Measurements from ENCODE around the gene TAPBPL.

Gene TAPBPL

DNA sequence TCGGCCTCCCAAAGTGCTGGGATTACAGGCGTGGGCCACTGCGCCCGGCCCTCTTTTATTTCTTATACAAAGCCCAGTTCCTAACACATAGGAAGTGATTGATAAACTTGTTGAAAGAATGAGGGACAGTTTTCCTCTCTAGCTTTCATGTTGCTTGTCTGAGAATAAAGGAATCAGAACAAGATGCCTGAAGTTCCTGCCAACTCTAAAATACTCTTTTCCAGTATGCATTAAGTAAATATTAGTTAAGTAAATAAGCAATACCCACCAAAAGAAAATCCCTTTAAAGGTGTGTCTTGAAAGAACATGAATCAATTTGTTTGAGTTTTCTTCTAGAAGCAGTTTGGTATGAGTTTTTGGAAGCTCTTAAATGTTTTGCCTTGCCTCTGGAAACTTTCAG is 31.5 kb upstream of the TAPBPL start:
- Histone ChIP-seq H2AFZ (ENCODE audit: low read length) (no peak overlapping the region), H3K27ac (ENCODE audit: low read length) (no peak overlapping the region), H3K9ac (ENCODE audit: low read length) (no peak overlapping the region), H3K79me2 (ENCODE audit: low read length) (no peaks in the 10 kb centered on the region), H4K20me1 (ENCODE audit: insufficient read depth, low read length) (no peaks in the 10 kb centered on the region), H3F3A (ENCODE audit: insufficient read depth, low read length) (no peaks in the 10 kb centered on the region), H3K27me3 (replicated peaks; ENCODE audit: insufficient read depth, low read length) (no peaks in the 10 kb centered on the region), H3K4me3 (ENCODE audit: low read length) (no peak overlapping the region), H3K4me2 (ENCODE audit: low read depth, low read length) (no peak overlapping the region), H3K9me3 (replicated peaks; ENCODE audit: insufficient read depth, low read length) (no peaks in the 10 kb centered on the region), H3K4me1 (ENCODE audit: low read length) (peaks cover 16% of the 10 kb centered on the region), H3K36me3 (replicated peaks; ENCODE audit: insufficient read depth, low read length) (no peaks in the 10 kb centered on the region), H3K9me2 (replicated peaks; ENCODE audit: insufficient read depth, low read length) (no peaks in the 10 kb centered on the region)
- no peak for TF ChIP-seq EZH2 (optimal IDR thresholded peaks at IDR 0.05; ENCODE audit: low read depth, low read length)
- no peak for TF ChIP-seq EZH2phosphoT487 (IDR thresholded peaks at IDR 0.05; ENCODE audit: low read length)
- TF ChIP-seq, protein P1, sequence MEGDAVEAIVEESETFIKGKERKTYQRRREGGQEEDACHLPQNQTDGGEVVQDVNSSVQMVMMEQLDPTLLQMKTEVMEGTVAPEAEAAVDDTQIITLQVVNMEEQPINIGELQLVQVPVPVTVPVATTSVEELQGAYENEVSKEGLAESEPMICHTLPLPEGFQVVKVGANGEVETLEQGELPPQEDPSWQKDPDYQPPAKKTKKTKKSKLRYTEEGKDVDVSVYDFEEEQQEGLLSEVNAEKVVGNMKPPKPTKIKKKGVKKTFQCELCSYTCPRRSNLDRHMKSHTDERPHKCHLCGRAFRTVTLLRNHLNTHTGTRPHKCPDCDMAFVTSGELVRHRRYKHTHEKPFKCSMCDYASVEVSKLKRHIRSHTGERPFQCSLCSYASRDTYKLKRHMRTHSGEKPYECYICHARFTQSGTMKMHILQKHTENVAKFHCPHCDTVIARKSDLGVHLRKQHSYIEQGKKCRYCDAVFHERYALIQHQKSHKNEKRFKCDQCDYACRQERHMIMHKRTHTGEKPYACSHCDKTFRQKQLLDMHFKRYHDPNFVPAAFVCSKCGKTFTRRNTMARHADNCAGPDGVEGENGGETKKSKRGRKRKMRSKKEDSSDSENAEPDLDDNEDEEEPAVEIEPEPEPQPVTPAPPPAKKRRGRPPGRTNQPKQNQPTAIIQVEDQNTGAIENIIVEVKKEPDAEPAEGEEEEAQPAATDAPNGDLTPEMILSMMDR (IDR thresholded peaks at IDR 0.05; ENCODE audit: low read length): no peak
- no peak for DNase-seq

DNA sequence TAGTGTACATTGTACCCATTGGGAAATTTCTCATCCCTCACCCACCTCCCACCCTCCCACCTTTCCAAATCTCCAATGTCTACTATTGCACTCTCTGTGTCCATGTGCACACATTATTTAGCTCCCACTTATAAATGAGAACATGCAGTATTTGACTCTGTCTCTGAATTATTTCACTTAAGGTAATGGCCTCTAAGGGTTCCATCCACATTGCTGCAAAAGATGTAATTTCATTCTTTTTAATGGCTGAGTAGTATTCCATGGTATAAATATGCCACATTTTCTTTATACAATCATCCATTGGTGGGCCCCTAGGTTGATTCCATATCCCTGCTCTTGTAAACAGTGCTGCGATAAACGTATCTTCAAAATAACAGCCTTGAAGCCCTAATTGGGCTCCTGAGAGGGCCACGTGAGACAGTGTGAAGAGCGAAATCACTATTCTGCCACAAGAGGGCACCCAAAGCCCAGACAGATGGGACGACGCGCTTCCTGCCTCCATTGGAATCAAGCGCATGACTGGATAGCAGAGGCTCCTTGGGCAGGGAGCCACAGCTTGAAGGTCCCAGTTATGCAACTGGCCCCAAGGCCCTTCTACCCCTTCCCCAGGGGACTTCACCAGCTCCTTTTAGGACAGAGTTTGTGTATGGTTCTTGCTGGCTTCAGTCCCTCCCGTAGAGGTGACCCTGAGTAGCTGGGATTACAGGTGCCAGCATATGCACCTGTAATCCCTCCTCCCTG is 28.4 kb upstream of the TAPBPL start:
- H3K4me3 ChIP-seq (ENCODE audit: low read length): no peak overlapping the region
- H3K27ac ChIP-seq (ENCODE audit: low read length): no peak overlapping the region
- no peaks in the 10 kb centered on the region for H3F3A ChIP-seq (ENCODE audit: insufficient read depth, low read length)
- H3K9me2 ChIP-seq (replicated peaks; ENCODE audit: insufficient read depth, low read length): no peaks in the 10 kb centered on the region
- no peaks in the 10 kb centered on the region for H3K36me3 ChIP-seq (replicated peaks; ENCODE audit: insufficient read depth, low read length)
- H3K4me2 ChIP-seq (ENCODE audit: low read depth, low read length): peak overlapping the region; percentile 44; the same call in 1 of the 2 replicates
- H3K9ac ChIP-seq (ENCODE audit: low read length): 0 out of 2 replicates have a peak overlapping the region, but pooled peaks have one; percentile 3
- no peaks in the 10 kb centered on the region for H4K20me1 ChIP-seq (ENCODE audit: insufficient read depth, low read length)
- peak overlapping the region; percentile 47 for H2AFZ ChIP-seq (ENCODE audit: low read length)
- H3K4me1 ChIP-seq (ENCODE audit: low read length): peaks cover 9% of the 10 kb centered on the region
- peak; percentile 86 for DNase-seq
- no peaks in the 10 kb centered on the region for H3K27me3 ChIP-seq (replicated peaks; ENCODE audit: insufficient read depth, low read length)
- no peaks in the 10 kb centered on the region for H3K79me2 ChIP-seq (ENCODE audit: low read length)
- TF ChIP-seq, protein P1 (IDR thresholded peaks at IDR 0.05; ENCODE audit: low read length): peak; percentile 87
- TF ChIP-seq EZH2 (optimal IDR thresholded peaks at IDR 0.05; ENCODE audit: low read depth, low read length): no peak
- TF ChIP-seq EZH2phosphoT487 (IDR thresholded peaks at IDR 0.05; ENCODE audit: low read length): no peak
- no peaks in the 10 kb centered on the region for H3K9me3 ChIP-seq (replicated peaks; ENCODE audit: insufficient read depth, low read length)

DNA sequence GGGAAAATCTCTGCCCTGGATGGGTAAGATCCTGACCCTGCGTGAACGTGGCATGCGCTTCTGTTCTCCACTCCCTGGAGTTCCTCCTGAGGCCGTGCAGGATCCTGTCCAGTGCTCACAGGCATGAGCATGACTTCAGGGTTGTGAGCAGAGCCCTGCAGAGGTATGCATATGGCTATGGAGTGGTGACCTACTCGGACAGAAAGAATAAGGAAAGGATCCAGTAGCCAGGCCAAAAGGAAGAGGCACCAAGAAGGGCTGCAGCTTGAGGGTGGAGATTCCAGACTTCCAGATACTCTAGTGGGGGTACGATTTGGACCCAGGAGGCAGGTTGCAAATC is 27.9 kb upstream of the TAPBPL start:
- Histone ChIP-seq H3K36me3 (replicated peaks; ENCODE audit: insufficient read depth, low read length) (no peaks in the 10 kb centered on the region), H3K9me2 (replicated peaks; ENCODE audit: insufficient read depth, low read length) (no peaks in the 10 kb centered on the region), H3K4me2 (ENCODE audit: low read depth, low read length) (peak overlapping the region; percentile 44; the same call in 1 of the 2 replicates), H3K27me3 (replicated peaks; ENCODE audit: insufficient read depth, low read length) (no peaks in the 10 kb centered on the region), H4K20me1 (ENCODE audit: insufficient read depth, low read length) (no peaks in the 10 kb centered on the region), H3K9ac (ENCODE audit: low read length) (0 out of 2 replicates have a peak overlapping the region, but pooled peaks have one; percentile 3), H3K27ac (ENCODE audit: low read length) (no peak overlapping the region), H3K4me3 (ENCODE audit: low read length) (no peak overlapping the region), H3F3A (ENCODE audit: insufficient read depth, low read length) (no peaks in the 10 kb centered on the region), H3K4me1 (ENCODE audit: low read length) (peaks cover 9% of the 10 kb centered on the region), H3K9me3 (replicated peaks; ENCODE audit: insufficient read depth, low read length) (no peaks in the 10 kb centered on the region), H2AFZ (ENCODE audit: low read length) (peak overlapping the region; percentile 45), H3K79me2 (ENCODE audit: low read length) (no peaks in the 10 kb centered on the region)
- DNase-seq: no peak
- TF ChIP-seq EZH2 (optimal IDR thresholded peaks at IDR 0.05; ENCODE audit: low read depth, low read length) (no peak), EZH2phosphoT487 (IDR thresholded peaks at IDR 0.05; ENCODE audit: low read length) (no peak)
- TF ChIP-seq, protein P1 (IDR thresholded peaks at IDR 0.05; ENCODE audit: low read length): no peak

Measured in MM.1S (cell line).